Effector memory CD8-positive, alpha-beta T cell (primary cell): ENCODE data around the gene SFRP5.
A peak's percentile ranks its signal among the peaks of the same experiment; 100 is the strongest.

Experiments
- ATAC-seq: fragments of 150-1000 bp; cut with Tn5 transposase; replicated peaks from 2 replicates; pipeline ENCODE4 v1.10.0; 2021; ENCODE audit warnings: mild to moderate bottlenecking, moderate library complexity
- DNase-seq, 3 experiments: peaks; one replicate each; pipeline ENCODE4 v3.0.0; 2021
- H3K27ac Mint-ChIP-seq, 2 donors: one replicate each; pipeline ENCODE4 v1.8.0; 2022; ENCODE audit warnings: mild to moderate bottlenecking in 2 of 2, mixed read lengths in 2 of 2, moderate library complexity in 2 of 2
- H3K27me3 Mint-ChIP-seq, 2 donors: one replicate each; pipeline ENCODE4 v1.8.0; 2022; ENCODE audit warnings: mixed read lengths in 2 of 2
- H3K36me3 Mint-ChIP-seq: one replicate; pipeline ENCODE4 v1.8.0; 2022; ENCODE audit warnings: mild to moderate bottlenecking, moderate library complexity, mixed read lengths; ENCODE audit not compliant: insufficient read depth
- H3K4me1 Mint-ChIP-seq, 2 donors: one replicate each; pipeline ENCODE4 v1.8.0; 2022; ENCODE audit warnings: low read depth in 2 of 2, mixed read lengths in 2 of 2
- H3K4me3 Mint-ChIP-seq, 2 donors: one replicate each; pipeline ENCODE4 v1.8.0; 2022; ENCODE audit warnings: mild to moderate bottlenecking in 2 of 2, mixed read lengths in 2 of 2, moderate library complexity in 2 of 2
- H3K9me3 Mint-ChIP-seq, 2 donors: one replicate each; pipeline ENCODE4 v1.8.0; 2022; ENCODE audit warnings: mixed read lengths in 2 of 2

SFRP5 gene

GRCh38 chr10:97798958-97799610 lies 27.3 kb upstream of the SFRP5 start:
- H3K36me3 Mint-ChIP-seq: no peaks in the 10 kb centered on the region

GRCh38 chr10:97796651-97797050 lies 24.9 kb upstream of the SFRP5 start:
- Mint-ChIP-seq H3K9me3 (no peaks in the 10 kb centered on the region), H3K27me3 (no peaks in the 10 kb centered on the region), H3K36me3 (no peaks in the 10 kb centered on the region), H3K4me1 (peaks cover 25 to 28% of the 10 kb centered on the region in 2 donors), H3K27ac (peak overlapping the region; percentile 56 to 92), H3K4me3 (peak overlapping the region; percentile 31 to 69)
- peak in 1 of 3 experiments; percentile 16 for DNase-seq
- peak; percentile 81 for ATAC-seq

More at GRCh38 chr10:97798958-97799610, 27.3 kb upstream of the SFRP5 start:
- ATAC-seq: no peak
- no peak for DNase-seq
- no peak overlapping the region for H3K4me3 Mint-ChIP-seq
- peak overlapping the region in 1 of 2 donors; percentile 66 for H3K27ac Mint-ChIP-seq
- H3K27me3 Mint-ChIP-seq: no peaks in the 10 kb centered on the region
- H3K4me1 Mint-ChIP-seq: peaks cover 14 to 17% of the 10 kb centered on the region in 2 donors
- H3K9me3 Mint-ChIP-seq: no peaks in the 10 kb centered on the region

- H3K9me3 Mint-ChIP-seq: no peaks in the 10 kb centered on the region
- no peaks in the 10 kb centered on the region for H3K36me3 Mint-ChIP-seq
- no peak for DNase-seq
- H3K27ac Mint-ChIP-seq: peak overlapping the region; percentile 56 to 92
- ATAC-seq: no peak
- H3K4me1 Mint-ChIP-seq: peaks cover 26 to 28% of the 10 kb centered on the region in 2 donors
- peak overlapping the region; percentile 31 to 69 for H3K4me3 Mint-ChIP-seq
- no peaks in the 10 kb centered on the region for H3K27me3 Mint-ChIP-seq
Observed at GRCh38 chr10:97795886-97796285, 24.1 kb upstream of the SFRP5 start.

- peak; percentile 67 to 70 (median 69) for DNase-seq
- peaks cover 22 to 26% of the 10 kb centered on the region in 2 donors for H3K4me1 Mint-ChIP-seq
Observed at GRCh38 chr10:97791824-97792721, 20.3 kb upstream of the SFRP5 start.

DNA sequence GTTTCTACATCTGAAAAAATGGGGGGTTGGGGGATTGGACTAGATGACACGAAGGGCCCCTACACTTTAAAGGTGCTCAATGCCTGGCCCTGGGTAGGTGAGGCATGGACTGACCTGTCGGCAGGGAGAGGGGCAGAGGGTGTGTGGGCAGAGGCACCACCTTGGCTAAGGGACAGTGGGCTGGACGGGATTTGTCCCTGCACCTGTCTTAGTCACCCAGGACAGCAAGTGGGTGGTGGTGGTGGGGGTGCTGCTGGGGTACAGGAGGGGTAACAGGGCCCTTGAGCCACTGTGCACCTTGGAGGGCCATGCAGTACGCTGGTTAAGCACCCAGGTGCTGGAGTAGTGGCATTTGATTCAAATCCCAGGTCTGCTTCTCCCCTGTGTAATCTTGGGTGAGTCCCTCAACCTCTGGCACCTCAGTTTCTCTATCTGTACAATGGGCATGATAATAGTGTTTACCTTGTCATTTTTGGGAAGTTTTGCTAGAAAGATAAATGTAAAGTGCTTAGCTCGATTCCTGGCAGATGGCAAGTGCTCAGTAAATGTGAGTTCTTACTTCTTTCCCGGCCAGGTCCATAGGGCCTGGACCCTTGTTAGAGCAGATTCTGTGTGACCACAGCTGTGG lies 18.1 kb upstream of the SFRP5 start:
- Mint-ChIP-seq H3K27me3 (peaks cover 5 to 8% of the 10 kb centered on the region in 2 donors), H3K4me3 (no peak overlapping the region), H3K36me3 (no peaks in the 10 kb centered on the region), H3K4me1 (peaks cover 10 to 14% of the 10 kb centered on the region in 2 donors), H3K9me3 (no peaks in the 10 kb centered on the region), H3K27ac (no peak overlapping the region)
- no peak for DNase-seq
- no peak for ATAC-seq

More at GRCh38 chr10:97791824-97792721, 20.3 kb upstream of the SFRP5 start:
- Mint-ChIP-seq H3K9me3 (no peaks in the 10 kb centered on the region), H3K36me3 (no peaks in the 10 kb centered on the region), H3K4me3 (peak overlapping the region in 1 of 2 donors; percentile 29), H3K27me3 (peaks cover 5 to 8% of the 10 kb centered on the region in 2 donors), H3K27ac (peak overlapping the region; percentile 68 to 79)
- peak; percentile 69 for ATAC-seq

- Mint-ChIP-seq H3K4me3 (no peak overlapping the region), H3K4me1 (peaks cover 10 to 12% of the 10 kb centered on the region in 2 donors), H3K27me3 (peaks cover 5 to 8% of the 10 kb centered on the region in 2 donors), H3K27ac (no peak overlapping the region), H3K9me3 (no peaks in the 10 kb centered on the region), H3K36me3 (no peaks in the 10 kb centered on the region)
- DNase-seq (no peak), ATAC-seq (no peak)
Observed at GRCh38 chr10:97788552-97789442, 17.0 kb upstream of the SFRP5 start.

DNA sequence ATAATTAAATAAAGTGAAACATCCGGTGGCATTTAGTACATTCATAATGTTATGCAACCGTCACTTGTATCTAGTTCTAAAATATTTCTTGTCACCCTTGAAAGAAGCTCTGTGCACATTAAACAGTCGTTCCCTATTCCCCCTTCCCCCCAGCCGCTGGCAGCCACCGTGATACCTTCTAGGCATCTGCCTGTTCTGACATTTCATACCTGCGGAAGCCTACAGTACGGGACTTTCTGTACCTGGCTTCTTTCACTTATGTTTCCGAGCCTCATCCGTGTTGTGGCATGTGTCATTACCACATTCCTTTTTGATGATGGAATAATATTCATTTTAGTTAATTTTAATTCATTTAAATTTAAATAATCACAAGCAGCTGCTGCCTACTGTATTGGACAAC lies 13.9 kb upstream of the SFRP5 start:
- H3K27me3 Mint-ChIP-seq: peaks cover 5 to 8% of the 10 kb centered on the region in 2 donors
- DNase-seq: no peak
- ATAC-seq: no peak
- H3K27ac Mint-ChIP-seq: no peak overlapping the region
- peaks cover 0 to 5% of the 10 kb centered on the region in 2 donors for H3K4me1 Mint-ChIP-seq
- no peak overlapping the region for H3K4me3 Mint-ChIP-seq
- no peaks in the 10 kb centered on the region for H3K36me3 Mint-ChIP-seq
- H3K9me3 Mint-ChIP-seq: no peaks in the 10 kb centered on the region

- Mint-ChIP-seq H3K27ac (no peak overlapping the region), H3K27me3 (peaks cover 5 to 8% of the 10 kb centered on the region in 2 donors), H3K4me3 (no peak overlapping the region), H3K4me1 (peaks cover 0 to 5% of the 10 kb centered on the region in 2 donors), H3K9me3 (no peaks in the 10 kb centered on the region), H3K36me3 (no peaks in the 10 kb centered on the region)
- no peak for ATAC-seq
- no peak for DNase-seq
Observed at GRCh38 chr10:97785231-97785630, 13.4 kb upstream of the SFRP5 start.

- DNase-seq (no peak), ATAC-seq (no peak)
- no peak overlapping the region for H3K27ac Mint-ChIP-seq
- peaks cover 5 to 8% of the 10 kb centered on the region in 2 donors for H3K27me3 Mint-ChIP-seq
- H3K4me1 Mint-ChIP-seq: peaks cover 0 to 5% of the 10 kb centered on the region in 2 donors
- no peaks in the 10 kb centered on the region for H3K36me3 Mint-ChIP-seq
- H3K9me3 Mint-ChIP-seq: no peaks in the 10 kb centered on the region
- H3K4me3 Mint-ChIP-seq: no peak overlapping the region
Observed at GRCh38 chr10:97784200-97784810, 12.5 kb upstream of the SFRP5 start.

DNA sequence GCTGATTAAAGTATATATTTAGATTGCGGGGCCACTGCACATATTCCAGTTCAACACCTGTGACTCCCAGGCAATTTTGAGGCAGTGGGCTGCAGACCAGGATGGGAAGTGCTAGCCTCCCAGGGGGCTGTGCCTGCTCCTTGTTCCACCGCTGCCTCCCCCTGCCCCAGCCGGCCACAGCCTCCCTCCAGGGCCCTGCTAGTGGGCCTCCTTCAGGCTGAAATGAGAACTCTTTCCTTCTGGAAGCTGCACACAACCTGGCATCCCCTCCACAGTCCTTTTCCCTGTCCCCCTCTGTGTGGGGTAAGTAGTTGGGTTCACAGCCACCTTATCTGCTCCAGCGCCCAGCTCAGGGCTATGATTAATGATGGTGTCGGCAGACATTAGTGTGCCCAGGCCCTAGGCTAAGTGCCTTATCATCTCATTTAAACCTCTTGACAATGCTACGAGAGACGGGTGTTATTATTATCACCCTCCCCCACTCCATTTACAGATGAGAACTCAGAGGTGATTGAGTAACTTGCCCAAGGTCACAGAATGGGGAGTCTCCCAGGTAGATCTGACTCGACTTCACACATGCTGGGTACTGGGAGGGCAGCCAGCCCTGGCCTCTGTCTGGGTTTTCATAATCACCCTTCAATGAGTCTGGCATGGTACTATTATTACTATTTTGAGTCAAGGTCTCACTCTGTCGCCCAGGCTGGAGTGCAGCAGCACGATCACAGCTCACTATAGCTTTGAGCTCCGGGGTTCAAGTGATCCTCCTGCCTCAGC lies 10.8 kb upstream of the SFRP5 start:
- peak overlapping the region in 1 of 2 donors; percentile 20 for H3K27ac Mint-ChIP-seq
- H3K27me3 Mint-ChIP-seq: peaks cover 4 to 5% of the 10 kb centered on the region in 2 donors
- H3K4me3 Mint-ChIP-seq: no peak overlapping the region
- H3K9me3 Mint-ChIP-seq: no peaks in the 10 kb centered on the region
- no peak for DNase-seq
- no peak for ATAC-seq
- no peaks in the 10 kb centered on the region for H3K36me3 Mint-ChIP-seq
- H3K4me1 Mint-ChIP-seq: peaks cover 0 to 5% of the 10 kb centered on the region in 2 donors

DNA sequence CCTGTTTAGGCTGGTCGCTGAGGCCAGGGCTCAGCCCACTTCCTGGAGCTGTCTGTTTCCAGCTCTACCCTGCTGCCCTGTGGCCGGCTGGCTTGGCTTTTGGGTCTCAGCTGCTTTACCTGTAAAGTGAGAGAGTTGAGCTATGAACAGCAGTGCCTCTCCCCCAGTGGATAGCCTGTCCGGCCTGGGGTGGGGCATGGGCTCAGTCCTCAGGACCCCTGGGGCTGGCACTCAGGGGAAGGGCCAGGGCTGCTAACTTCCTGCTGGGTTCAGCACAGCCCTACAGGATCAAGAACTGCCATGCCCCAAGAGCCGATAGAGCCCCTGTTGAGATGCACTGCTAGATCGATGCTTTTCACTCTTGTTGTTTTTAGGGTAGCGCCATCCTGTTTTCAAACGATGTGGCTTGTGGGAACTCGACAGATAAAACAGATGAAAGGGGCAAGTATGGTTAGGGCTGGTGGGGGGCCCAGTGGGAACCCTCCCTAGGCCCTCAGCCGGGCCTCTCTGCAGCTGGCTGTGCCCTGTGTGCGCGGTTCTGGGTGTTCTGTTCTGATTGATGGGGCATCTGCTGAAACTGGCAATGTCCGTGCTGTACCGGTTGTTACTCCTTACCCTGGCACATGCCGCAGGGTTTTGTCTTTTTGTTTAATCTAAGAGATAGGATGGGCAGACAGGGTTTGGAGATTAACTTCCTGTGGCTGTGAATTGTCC lies 10.0 kb upstream of the SFRP5 start:
- Mint-ChIP-seq H3K27me3 (no peaks in the 10 kb centered on the region), H3K27ac (peak overlapping the region in 1 of 2 donors; percentile 41), H3K36me3 (no peaks in the 10 kb centered on the region), H3K4me1 (peaks cover 0 to 5% of the 10 kb centered on the region in 2 donors), H3K4me3 (no peak overlapping the region), H3K9me3 (no peaks in the 10 kb centered on the region)
- ATAC-seq (peak; percentile 37), DNase-seq (no peak)
